PC-3 (cell line): ENCODE results near the gene KRTAP12-2.
"Not testable (repeated sequence)": the region's sequence is repeated elsewhere in the genome, so short reads cannot be mapped to it uniquely, and the experiment has no call there.

Source experiments
- EZH2 ChIP-seq: fragments of 300-600 bp; sonication (generic); IDR thresholded peaks from one replicate; pipeline ENCODE4 v1.6.1; 2017; ENCODE audit warnings: antibody characterized with exemption, mild to moderate bottlenecking, low read length; ENCODE audit not compliant: unreplicated experiment
- EZH2phosphoT487 ChIP-seq: fragments of 300-600 bp; sonication (generic); IDR thresholded peaks from 2 replicates; pipeline ENCODE4 v1.6.1; 2018; ENCODE audit warnings: mild to moderate bottlenecking, antibody characterized with exemption, low read length, borderline replicate concordance
- TF ChIP-seq, protein P1 (sequence below): fragments of 300-600 bp; sonication (generic); conservative IDR thresholded peaks from 2 replicates; pipeline ENCODE4 v1.5.1; 2017; ENCODE audit warnings: antibody characterized with exemption, low read depth, mild to moderate bottlenecking, low read length

- not testable (repeated sequence) for TF ChIP-seq EZH2, EZH2phosphoT487
- TF ChIP-seq, protein P1, sequence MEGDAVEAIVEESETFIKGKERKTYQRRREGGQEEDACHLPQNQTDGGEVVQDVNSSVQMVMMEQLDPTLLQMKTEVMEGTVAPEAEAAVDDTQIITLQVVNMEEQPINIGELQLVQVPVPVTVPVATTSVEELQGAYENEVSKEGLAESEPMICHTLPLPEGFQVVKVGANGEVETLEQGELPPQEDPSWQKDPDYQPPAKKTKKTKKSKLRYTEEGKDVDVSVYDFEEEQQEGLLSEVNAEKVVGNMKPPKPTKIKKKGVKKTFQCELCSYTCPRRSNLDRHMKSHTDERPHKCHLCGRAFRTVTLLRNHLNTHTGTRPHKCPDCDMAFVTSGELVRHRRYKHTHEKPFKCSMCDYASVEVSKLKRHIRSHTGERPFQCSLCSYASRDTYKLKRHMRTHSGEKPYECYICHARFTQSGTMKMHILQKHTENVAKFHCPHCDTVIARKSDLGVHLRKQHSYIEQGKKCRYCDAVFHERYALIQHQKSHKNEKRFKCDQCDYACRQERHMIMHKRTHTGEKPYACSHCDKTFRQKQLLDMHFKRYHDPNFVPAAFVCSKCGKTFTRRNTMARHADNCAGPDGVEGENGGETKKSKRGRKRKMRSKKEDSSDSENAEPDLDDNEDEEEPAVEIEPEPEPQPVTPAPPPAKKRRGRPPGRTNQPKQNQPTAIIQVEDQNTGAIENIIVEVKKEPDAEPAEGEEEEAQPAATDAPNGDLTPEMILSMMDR: not testable (repeated sequence)
Observed at GRCh38 chr21:44627831-44628233, 38.9 kb downstream of the KRTAP12-2 start.
